GM21381 (cell line): ENCODE results near the gene BICD1.
"Not testable (repeated sequence)": the region's sequence is repeated elsewhere in the genome, so short reads cannot be mapped to it uniquely, and the experiment has no call there.

Source experiments
- ATAC-seq: cut with Tn5 transposase; IDR thresholded peaks from one replicate; pipeline ENCODE4 v1.9.1; 2021; ENCODE audit warnings: mild to moderate bottlenecking, moderate library complexity; ENCODE audit not compliant: unreplicated experiment

BICD1 gene

DNA sequence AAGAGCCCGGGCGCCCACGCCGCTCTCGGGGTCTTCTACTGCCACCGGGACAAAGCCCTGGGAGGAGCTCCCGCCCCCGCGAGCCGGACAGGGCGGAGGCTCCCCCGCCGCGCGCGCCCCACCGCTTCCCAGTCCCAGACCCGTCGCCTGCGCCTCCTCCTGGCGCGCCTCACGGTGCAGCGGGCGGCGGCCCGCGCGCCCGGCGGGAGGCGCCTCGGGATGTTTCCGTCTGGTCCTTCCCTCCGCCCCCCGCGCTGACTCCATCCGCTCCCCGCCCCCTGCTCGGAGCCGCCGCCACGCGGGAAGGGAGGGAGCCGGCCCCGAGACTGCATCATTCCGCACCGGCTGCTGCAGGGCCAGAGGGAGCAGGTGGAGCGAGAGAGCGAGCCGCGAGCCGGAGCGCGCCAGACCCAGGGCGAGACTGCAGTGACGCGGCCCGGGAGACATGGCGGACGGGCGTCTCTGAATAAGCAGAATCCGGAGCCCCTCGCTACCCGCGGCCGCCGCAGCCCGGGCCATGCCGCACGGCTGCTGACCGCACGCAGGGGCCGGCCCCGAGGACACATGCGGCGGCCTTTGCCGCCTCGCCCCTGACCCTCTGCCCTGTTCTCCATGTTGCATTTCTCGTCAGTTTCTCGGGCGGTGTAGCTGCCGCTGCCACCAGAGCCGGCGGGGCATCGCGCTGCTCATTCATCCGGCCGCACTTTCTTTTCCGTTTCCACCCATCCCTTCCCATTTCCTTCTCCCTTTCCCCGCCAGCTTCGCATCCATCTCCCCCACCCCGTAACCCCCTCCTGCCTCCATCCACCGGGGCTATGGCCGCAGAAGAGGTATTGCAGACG is at the start of gene BICD1:
Gene BICD1, plus strand, starts transcription at position 331 of the 842 bp plus-strand sequence. Its CDS starts 485 bp downstream, at position 816.
- peak; percentile 80 for ATAC-seq

GRCh38 chr12:32061033-32061432 is 45.6 kb upstream of the BICD1 start:
- no peak for ATAC-seq

DNA sequence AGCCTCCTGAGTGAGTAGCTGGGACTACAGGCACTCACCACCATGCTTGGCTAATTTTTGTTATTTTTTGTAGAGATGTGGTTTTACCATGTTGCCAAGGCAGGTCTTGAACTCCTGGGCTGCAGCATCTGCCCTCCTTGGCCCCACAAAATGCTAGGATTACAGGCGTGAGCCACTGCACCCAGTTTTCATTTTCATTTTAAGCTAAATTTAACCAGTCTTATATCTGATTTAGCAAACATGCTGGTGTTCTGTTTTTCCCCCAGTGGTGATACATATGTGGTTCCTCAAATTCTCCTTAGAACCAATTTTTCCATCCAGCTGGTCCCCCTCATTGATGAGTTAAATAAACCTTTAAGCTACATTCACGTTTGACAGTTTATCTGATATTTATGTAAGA is 43.8 kb upstream of the BICD1 start:
- no peak for ATAC-seq

GRCh38 chr12:32063796-32064195 is 42.9 kb upstream of the BICD1 start:
- ATAC-seq: no peak

DNA sequence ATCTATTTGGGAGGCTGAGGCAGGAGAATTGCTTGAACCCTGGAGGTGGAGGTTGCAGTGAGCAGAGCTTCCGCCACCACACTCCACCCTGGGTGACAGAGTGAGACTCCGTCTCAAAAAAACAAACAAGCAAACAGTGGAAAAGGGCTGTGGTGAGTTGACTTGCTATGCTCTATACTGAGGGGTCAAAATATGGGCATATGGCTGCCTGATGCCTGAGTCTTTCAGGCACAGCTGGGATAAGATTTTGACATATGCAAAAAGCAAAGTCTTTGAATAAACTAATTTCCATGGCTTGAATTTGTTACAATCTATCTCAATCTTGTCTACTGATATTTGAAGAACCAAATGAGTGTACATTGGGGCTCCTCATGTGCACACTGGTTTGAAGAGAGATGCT is 40.4 kb upstream of the BICD1 start:
- ATAC-seq: no peak

- no peak for ATAC-seq
Observed at GRCh38 chr12:32069071-32069470, 37.6 kb upstream of the BICD1 start.

GRCh38 chr12:32069731-32070130 is 36.9 kb upstream of the BICD1 start:
- ATAC-seq: no peak

GRCh38 chr12:32070370-32070769 is 36.3 kb upstream of the BICD1 start:
- no peak for ATAC-seq

DNA sequence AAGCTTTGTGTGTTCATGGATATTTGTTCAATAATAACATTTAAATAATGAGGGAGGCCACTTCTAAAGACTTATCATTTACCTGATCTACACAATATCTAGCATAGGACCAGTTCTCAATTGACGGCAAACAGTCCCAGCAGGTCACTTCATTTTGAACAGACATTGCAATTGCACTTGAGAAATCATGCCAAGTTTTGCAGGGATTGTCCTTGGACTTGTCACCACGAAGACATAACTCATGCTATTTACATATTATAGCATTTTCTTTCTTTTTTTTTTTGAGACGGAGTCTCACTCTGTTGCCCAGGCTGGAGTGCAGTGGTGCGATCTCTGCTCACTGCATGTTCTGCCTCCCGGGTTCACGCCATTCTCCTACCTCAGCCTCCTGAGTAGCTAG is 34.5 kb upstream of the BICD1 start:
- ATAC-seq: no peak

GRCh38 chr12:32074432-32074831 is 32.2 kb upstream of the BICD1 start:
- no peak for ATAC-seq

DNA sequence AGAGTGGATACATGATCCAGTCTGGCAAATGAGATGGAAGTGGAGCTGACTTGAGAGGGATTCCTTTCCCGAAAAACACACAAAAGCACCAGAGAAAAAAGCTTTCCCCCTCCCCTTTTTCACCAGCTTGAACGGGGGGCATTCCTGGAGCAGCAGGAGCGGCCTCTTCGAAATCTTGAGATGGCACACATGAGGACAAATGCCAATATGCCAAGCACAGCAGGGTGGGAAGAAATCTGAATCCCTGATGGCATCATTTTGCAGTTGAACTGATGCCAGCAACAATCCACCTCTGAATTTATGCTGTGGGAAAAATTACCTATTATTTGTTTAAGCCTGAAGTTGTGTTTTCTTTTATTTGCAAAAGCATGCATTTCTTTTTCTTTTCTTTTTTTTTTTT is 29.7 kb upstream of the BICD1 start:
- no peak for ATAC-seq

DNA sequence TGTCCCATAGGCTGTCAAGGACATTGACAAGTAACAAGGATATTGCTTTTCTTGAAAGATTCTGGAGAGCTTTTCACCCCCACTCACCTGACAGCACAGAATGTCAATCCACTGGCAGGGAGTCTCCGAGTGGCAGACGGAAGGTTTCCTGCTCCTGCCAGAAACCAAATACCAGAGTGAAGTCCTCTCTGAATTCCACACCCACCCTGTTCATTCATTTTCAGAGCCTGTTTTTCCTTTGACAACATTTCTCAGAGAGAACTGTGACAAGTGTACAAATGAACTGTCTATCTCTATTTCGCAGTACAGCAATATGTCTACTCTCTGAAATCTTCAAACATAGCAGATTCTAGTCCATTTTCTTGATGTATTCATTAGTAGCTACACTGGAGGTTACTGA is 26.2 kb upstream of the BICD1 start:
- no peak for ATAC-seq

DNA sequence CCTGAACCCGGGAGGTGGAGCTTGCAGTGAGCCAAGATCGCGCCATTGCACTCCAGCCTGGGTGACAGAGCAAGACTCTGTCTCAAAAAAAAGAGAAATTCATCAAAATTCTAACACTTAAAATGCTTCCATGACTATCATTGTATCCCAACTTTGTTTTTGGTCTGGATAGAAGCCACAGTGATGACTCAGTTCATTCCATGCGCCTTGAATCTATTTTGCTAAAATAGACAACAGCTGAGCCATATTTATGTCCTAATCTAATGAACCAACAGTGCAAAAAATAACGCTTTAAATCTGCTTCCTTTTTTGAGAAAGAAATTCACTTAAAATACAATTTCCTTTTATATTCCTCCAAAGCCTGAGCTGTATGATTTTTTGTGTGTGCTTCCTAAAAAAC is 23.2 kb upstream of the BICD1 start:
- no peak for ATAC-seq

- ATAC-seq: no peak
Observed at GRCh38 chr12:32084017-32084688, 22.5 kb upstream of the BICD1 start.

- no peak for ATAC-seq
Observed at GRCh38 chr12:32084753-32085152, 21.9 kb upstream of the BICD1 start.

DNA sequence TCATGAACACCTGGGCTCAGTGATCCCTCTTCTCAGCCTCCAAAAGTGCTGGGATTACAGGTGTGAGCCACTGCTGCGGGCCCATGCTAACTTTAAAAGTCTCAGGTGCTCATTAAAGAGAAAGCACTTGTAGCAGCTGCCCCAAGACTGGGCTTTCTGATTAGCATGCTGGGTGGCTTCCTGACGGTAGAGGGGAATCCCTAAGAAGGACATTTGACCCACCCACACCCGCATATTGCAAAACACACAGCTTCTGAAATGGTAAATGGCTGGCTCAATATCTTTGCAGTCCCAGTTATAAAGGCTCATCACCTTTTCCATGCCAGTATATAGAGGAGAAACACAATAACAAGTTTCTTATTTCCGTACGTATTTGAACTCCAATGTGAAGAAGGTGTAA is 19.3 kb upstream of the BICD1 start:
- no peak for ATAC-seq

- ATAC-seq: no peak
Observed at GRCh38 chr12:32089156-32089555, 17.5 kb upstream of the BICD1 start.

DNA sequence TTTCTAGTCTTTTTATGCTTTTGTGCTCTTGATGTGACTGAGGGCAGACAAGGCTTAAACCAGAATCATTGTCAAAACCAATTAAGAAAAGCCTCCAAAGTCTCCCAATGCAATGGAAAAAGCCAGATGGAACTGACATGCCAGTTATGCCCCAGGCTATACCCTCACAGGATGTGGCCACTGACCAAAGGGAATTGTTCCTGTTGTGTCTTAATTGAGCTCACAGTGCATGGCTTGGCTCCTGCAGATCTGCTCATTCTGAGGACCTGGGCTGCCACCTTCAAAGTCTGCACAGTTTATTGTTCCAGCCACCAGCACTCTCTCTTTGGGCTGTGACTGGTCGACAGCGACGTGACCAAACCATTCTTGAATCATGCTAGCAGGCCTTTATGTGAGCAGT is 17.1 kb upstream of the BICD1 start:
- no peak for ATAC-seq

DNA sequence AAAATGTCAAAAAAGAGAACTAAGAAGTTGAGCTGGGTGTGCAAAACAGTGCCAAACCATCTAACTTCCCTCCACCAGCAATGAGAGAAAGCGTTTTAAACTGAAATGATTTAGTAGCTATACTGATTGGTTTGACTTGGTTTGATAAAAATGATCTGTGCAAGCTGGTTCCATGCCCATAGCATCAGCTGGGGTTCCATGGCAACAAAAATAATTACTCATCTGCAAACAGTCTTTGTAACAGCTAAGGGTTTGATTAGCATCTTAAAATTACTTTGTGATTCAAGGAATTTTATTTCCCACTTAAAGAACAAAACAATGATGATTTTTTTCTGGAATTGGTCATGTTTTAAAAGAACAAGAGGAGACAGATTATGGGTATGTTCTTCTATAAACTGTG is 15.0 kb upstream of the BICD1 start:
- no peak for ATAC-seq

DNA sequence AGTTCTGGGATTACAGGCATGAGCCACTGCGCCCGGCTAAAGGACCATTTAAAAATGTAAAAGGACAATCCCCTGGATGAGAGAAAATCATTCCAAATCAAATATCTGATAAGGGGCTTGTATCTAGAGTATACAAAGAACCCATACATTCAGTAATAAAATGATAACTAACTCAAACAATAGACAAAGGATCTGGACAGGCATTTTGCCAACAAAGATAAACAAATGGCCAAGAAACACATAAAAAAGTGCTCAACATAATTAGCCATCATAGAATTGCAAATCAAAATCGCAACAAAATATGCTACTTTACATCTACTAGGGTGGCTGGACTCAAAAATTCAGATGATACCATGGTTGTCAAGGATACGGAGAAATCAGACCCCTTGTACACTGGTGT is 8.5 kb upstream of the BICD1 start:
- no peak for ATAC-seq

DNA sequence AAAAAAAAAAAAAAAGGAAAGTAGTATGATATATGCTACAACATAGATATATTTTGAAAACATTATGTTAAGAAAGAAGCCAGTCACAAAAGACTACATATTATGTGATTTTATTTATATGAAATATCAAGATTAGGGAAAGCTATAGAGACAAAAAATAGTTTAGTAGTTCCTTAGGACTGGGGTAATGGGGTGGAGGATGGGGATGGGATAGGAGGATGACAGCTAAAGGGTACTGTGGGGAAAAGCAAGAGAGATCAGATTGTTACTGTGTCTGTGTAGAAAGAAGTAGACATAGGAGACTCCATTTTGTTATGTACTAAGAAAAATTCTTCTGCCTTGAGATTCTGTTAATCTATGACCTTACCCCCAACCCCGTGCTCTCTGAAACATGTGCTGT is 7.4 kb upstream of the BICD1 start:
- not testable (repeated sequence) for ATAC-seq

GRCh38 chr12:32100361-32100760 is 6.3 kb upstream of the BICD1 start:
- no peak for ATAC-seq
